NT2/D1 (cell line): ENCODE results near the gene IL25.

Source experiments
- DNase-seq: peaks from one replicate; pipeline ENCODE4 v3.0.0-alpha.2; 2011; ENCODE audit warnings: low read depth, low spot score
- H3K27me3 ChIP-seq: 2 replicates; pipeline ENCODE4 v1.6.0; 2011; ENCODE audit warnings: mild to moderate bottlenecking; ENCODE audit not compliant: insufficient read length, insufficient read depth
- H3K36me3 ChIP-seq: 2 replicates; pipeline ENCODE4 v1.6.1; 2011; ENCODE audit warnings: mild to moderate bottlenecking, low read length, mixed read lengths; ENCODE audit not compliant: insufficient read depth, insufficient read length
- H3K4me1 ChIP-seq: 2 replicates; pipeline ENCODE4 v1.5.1; 2011; ENCODE audit not compliant: insufficient read depth, insufficient read length
- H3K4me3 ChIP-seq: 2 replicates; pipeline ENCODE4 v1.5.1; 2011; ENCODE audit warnings: low read depth; ENCODE audit not compliant: insufficient read length
- H3K9ac ChIP-seq: 2 replicates; pipeline ENCODE4 v1.6.0; 2011; ENCODE audit warnings: low read depth; ENCODE audit not compliant: insufficient read length
- H3K9me3 ChIP-seq: 2 replicates; pipeline ENCODE4 v1.5.1; 2011; ENCODE audit warnings: mild to moderate bottlenecking, low read length; ENCODE audit not compliant: insufficient read depth
- SUZ12 ChIP-seq: IDR thresholded peaks from 2 replicates; pipeline ENCODE4 v1.6.1; 2011; ENCODE audit not compliant: insufficient read length, insufficient read depth; ENCODE audit errors: extremely low read depth
- YY1 ChIP-seq: IDR thresholded peaks from 2 replicates; pipeline ENCODE4 v1.6.1; 2011; ENCODE audit not compliant: insufficient read length, insufficient read depth
- ZNF274 ChIP-seq: IDR thresholded peaks from 2 replicates; pipeline ENCODE4 v1.6.1; 2011; ENCODE audit warnings: mild to moderate bottlenecking, low read depth, low read length

The IL25 gene

DNA sequence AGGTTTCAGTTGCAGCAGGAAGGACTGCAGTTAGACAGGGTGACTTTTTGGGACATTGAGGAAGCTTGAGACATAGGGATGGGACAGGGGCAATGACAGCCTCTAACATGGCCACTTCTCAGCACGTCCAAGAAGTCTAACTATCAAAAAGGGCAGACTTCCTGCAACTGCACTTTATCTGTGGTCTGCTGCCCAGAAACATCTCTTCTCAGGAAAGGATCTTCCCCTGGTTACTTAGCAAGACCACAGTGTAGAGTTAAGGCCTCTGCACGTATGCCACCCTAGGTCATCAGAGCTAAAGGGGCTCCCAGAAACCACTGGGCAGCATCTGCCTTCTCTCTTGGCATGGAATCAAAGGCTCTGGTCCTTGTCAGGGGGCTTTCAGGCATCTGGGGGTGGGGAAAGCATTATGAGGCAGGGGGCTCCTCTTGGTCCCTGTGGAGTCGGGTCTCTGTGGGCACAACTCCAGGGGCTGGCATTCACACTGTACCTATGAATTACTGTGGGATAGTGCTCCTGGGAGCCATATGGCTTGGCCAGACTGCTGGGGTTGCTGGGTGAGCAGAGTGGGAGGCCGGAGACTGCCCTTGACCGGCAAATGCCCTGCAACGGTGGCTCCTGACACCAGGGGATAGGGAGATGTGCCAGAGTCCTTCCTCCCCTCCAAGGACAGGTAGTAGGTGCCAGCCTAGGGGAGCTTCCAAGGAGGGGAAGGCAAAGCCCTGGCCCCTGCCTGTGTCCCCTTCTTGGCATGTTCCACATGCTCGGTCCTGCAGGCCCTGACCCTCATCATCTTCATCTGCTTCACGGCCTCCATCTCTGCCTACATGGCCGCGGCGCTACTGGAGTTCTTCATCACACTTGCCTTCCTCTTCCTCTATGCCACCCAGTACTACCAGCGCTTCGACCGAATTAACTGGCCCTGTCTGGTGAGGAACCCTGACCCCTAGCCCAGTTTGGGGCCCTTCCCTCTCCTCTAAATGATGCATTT lies 5.3 kb downstream of the IL25 start:
- H3K9me3 ChIP-seq, result no peaks in the 10 kb centered on the region
- peaks cover 11% of the 10 kb centered on the region for H3K36me3 ChIP-seq
- H3K27me3 ChIP-seq, result peaks cover 16% of the 10 kb centered on the region
- no peak overlapping the region for H3K4me3 ChIP-seq
- H3K4me1 ChIP-seq, result peaks cover 9% of the 10 kb centered on the region
- no peak for TF ChIP-seq YY1
- TF ChIP-seq SUZ12, result no peak
- TF ChIP-seq ZNF274, result no peak
- DNase-seq, result no peak
- peak overlapping the region; percentile 7 for H3K9ac ChIP-seq

DNA sequence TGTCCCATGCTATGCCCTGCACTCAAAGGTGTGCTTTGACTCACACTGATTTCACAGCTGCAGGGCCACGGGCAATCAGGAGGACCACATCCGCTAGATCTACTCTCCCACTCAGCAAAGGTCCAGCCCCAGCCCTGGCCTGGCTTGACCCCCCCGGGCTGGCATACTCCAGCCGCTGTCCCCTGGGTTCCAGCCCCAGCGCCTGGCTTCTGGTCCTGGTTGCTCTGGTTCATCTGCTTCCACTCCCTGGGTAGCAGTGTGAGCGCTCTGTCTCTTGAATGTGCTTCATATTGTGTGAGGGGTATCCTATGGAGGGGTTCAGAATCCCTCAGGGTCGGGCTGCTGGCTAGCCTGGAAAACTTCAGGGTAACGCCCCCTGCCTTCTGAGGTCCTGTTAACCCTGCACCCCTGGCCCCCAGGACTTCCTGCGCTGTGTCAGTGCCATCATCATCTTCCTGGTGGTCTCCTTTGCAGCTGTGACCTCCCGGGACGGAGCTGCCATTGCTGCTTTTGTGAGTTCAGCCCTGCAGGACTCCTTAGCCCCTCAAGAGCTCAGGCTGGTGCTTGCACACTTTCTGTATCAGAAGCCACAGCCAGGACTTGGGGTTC lies 6.1 kb downstream of the IL25 start:
- Histone ChIP-seq H3K9ac (no peak overlapping the region), H3K4me1 (peaks cover 9% of the 10 kb centered on the region), H3K4me3 (no peak overlapping the region), H3K36me3 (peaks cover 13% of the 10 kb centered on the region), H3K27me3 (peaks cover 16% of the 10 kb centered on the region), H3K9me3 (no peaks in the 10 kb centered on the region)
- no peak for DNase-seq
- TF ChIP-seq YY1 (no peak), ZNF274 (no peak), SUZ12 (no peak)

DNA sequence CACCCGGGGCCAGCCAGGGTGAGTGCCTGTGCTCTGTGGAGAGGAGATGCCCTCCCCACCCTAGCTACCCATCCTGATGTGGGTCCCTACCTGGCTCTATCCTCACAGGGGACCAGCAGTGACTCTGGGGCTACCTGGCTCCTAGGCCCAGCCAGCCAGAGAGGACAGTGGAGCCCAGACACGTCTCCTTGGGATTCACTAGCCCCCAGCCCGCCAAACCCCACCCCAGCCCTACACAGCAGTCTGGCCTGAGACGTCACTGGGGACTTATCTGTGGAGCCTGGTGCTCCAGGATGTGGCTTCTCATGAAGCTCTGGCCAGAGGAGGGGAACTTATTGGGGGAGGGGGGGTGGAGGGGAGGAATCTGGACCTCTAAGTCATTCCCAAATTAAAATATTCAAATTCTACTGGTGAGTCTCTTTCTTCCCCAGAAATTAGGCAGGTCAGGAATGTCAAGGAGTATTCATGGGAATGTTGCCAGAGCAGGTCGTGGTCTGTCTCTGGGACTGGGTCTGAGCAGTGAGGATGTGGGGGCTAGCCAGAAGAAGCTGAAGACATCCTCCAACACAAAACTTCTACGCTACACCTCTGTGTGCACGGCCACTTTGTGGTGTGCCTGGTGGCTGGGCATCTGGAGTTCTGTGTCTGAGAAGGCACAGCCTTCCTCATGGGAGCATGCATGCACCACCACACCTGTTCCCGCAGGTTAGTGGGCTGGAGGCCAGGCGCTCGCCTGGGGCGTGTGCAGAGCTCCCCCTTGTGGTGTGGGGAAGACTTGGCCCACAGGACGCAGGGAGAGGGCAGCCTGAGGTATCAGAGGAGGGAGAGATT lies 7.0 kb downstream of the IL25 start:
- TF ChIP-seq YY1 (no peak), SUZ12 (no peak), ZNF274 (no peak)
- DNase-seq, result no peak
- Histone ChIP-seq H3K4me3 (no peak overlapping the region), H3K4me1 (peaks cover 9% of the 10 kb centered on the region), H3K27me3 (peaks cover 16% of the 10 kb centered on the region), H3K36me3 (peaks cover 14% of the 10 kb centered on the region), H3K9me3 (no peaks in the 10 kb centered on the region), H3K9ac (no peak overlapping the region)

DNA sequence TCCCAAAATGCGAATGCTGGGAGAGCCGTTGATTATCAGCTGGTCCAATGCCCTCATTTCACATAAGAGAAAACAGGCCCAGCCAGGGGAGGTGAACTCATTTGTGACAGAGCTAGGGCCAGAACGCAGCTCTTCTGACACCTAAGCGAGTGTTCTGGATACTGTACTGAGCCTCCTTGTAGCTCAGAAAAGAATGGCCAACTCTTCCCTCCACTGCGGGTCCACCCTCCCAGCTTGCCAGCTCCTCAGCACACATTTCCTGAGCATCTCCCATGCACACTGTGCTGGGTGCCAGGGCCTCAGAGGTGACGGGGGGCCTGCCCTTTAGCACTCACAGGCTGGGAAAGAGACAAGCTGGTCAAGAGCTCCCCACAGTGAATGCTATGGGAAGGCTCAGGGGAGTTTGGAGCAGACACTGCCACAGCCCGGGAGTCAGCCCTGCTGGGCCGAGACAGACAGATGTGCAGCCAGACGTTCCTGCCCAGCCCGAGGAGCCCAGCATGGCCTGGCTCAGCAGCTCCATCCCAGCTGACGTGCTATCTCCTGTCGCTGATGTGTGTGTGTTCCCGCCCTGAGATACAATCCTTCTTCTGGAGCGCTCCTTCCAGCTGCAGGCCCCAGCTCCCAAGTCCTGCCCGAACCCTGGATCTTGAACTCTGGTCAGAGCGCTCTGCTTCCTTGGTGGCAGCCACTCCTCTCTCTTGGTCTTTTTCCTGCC lies 7.7 kb downstream of the IL25 start:
- TF ChIP-seq ZNF274 (no peak), YY1 (no peak), SUZ12 (no peak)
- Histone ChIP-seq H3K4me1 (peaks cover 9% of the 10 kb centered on the region), H3K36me3 (peaks cover 14% of the 10 kb centered on the region), H3K4me3 (no peak overlapping the region), H3K27me3 (peaks cover 16% of the 10 kb centered on the region), H3K9me3 (no peaks in the 10 kb centered on the region), H3K9ac (no peak overlapping the region)
- no peak for DNase-seq

DNA sequence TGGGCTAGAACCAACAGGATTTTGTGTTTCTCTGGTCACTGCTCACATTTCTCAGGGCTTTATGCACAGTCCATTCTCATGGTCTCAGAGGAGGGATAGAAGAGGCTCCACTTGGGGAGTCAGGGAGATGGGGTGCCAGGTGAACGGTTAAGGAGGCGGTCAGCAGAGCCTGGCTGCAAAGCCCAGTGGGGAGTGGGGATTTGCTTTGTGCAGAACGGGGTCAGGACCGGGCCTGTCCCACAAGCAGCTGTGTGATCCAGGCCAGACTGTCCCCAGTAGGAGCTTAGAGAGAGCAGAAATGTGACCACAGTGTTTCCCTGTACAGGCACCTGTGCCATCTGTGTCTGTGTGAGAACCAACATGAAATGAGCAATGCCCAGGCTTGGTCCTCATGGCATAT lies 8.4 kb downstream of the IL25 start:
- no peak for TF ChIP-seq ZNF274
- no peak for TF ChIP-seq SUZ12
- no peak for TF ChIP-seq YY1
- Histone ChIP-seq H3K4me3 (no peak overlapping the region), H3K4me1 (peaks cover 9% of the 10 kb centered on the region), H3K27me3 (peaks cover 16% of the 10 kb centered on the region), H3K9me3 (no peaks in the 10 kb centered on the region), H3K9ac (no peak overlapping the region), H3K36me3 (peaks cover 18% of the 10 kb centered on the region)
- no peak for DNase-seq

DNA sequence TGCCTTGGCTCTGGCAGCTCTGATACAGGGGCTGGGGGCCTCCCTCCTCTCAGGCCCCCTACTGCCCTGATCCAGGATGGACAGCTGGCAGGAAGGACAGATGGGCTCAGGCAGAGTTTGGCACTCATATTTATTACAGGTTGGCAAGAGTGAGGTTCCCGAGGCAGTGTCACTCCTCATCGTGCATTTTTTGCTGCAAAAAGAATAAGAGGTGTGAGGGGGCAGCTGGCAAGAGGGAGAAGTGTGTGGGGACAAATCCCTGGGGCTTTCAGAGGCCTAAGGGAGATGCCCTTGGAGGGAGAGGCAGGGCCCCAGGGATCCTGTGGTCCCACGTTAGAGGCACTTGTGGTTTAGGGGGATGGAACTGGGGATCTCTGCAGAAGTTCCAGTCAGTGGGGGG lies 9.3 kb downstream of the IL25 start:
- Histone ChIP-seq H3K27me3 (peaks cover 16% of the 10 kb centered on the region), H3K9me3 (no peaks in the 10 kb centered on the region), H3K4me1 (peaks cover 9% of the 10 kb centered on the region), H3K4me3 (no peak overlapping the region), H3K9ac (no peak overlapping the region), H3K36me3 (peaks cover 20% of the 10 kb centered on the region)
- no peak for DNase-seq
- no peak for TF ChIP-seq SUZ12
- no peak for TF ChIP-seq ZNF274
- TF ChIP-seq YY1, result no peak

DNA sequence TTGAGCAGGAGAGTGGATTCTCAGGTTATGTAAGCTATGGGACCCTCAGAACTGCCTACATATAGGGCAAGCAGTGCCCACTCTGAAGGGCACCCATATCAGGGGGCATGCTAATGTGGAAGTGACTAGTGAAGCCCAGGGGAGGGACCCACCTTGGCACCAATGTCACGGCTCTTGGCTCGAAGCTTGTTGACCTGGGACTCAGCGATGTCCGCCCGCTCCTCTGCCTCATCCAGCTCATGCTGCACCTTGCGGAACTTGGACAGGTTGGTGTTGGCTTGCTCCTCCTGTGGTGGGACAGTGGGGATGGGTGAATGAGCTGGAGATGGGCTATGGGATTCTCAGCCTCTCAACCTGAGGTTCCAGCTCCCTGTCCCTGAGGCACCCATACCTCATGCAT lies 9.7 kb downstream of the IL25 start:
- no peak overlapping the region for H3K9ac ChIP-seq
- no peak for DNase-seq
- H3K4me1 ChIP-seq, result peaks cover 7% of the 10 kb centered on the region
- no peak overlapping the region for H3K4me3 ChIP-seq
- H3K36me3 ChIP-seq, result peaks cover 20% of the 10 kb centered on the region
- H3K9me3 ChIP-seq, result no peaks in the 10 kb centered on the region
- H3K27me3 ChIP-seq, result peaks cover 14% of the 10 kb centered on the region
- TF ChIP-seq YY1 (no peak), SUZ12 (no peak), ZNF274 (no peak)
